CD14-positive monocyte (primary cell): ENCODE data around the gene ZNF662. TPM values are rescaled to one million over a fixed set of nuclear protein-coding genes. Genes with fewer than 3 reads are reported as not detected.

ENCODE experiments used
- DNase-seq, 3 donors: peaks; one replicate each; pipeline ENCODE4 v3.0.0-alpha.2; 2011 to 2022
- H2AFZ ChIP-seq: 2 replicates; pipeline ENCODE4 v1.6.0; 2012; ENCODE audit warnings: mild to moderate bottlenecking, low read depth, low read length, inconsistent platforms; ENCODE audit not compliant: insufficient read depth, poor library complexity, severe bottlenecking
- H3K27ac ChIP-seq, 2 donors: 1 replicate in 1 of 2; 2 replicates in 1 of 2; pipeline ENCODE4 v1.5.1; 2012 to 2013; ENCODE audit warnings: low read length in 2 of 2, control low read depth in 1 of 2, inconsistent platforms in 1 of 2, low read depth in 1 of 2, mild to moderate bottlenecking in 1 of 2
- H3K27me3 ChIP-seq, 2 donors: one replicate each; pipeline versions ENCODE4 v1.6.0 to v1.6.1; 2011 to 2013; ENCODE audit warnings: low read length in 2 of 2; ENCODE audit not compliant: control insufficient read depth in 2 of 2, insufficient read depth in 2 of 2
- H3K36me3 ChIP-seq, 2 donors: replicated peaks in 1 of 2; 1 replicate in 1 of 2; 2 replicates in 1 of 2; pipeline versions ENCODE4 v1.5.1 to v1.6.1; 2012 to 2013; ENCODE audit warnings: low read length in 2 of 2, control low read depth in 1 of 2, inconsistent platforms in 1 of 2, mild to moderate bottlenecking in 1 of 2; ENCODE audit not compliant: insufficient read depth in 2 of 2, control insufficient read depth in 1 of 2
- H3K4me1 ChIP-seq, 2 donors: 1 replicate in 1 of 2; 2 replicates in 1 of 2; pipeline versions ENCODE4 v1.5.1 to v1.6.1; 2012 to 2013; ENCODE audit warnings: low read length in 2 of 2, control low read depth in 1 of 2, inconsistent platforms in 1 of 2, mild to moderate bottlenecking in 1 of 2, moderate library complexity in 1 of 2; ENCODE audit not compliant: insufficient read depth in 2 of 2, control insufficient read depth in 1 of 2
- H3K4me2 ChIP-seq: replicated peaks from 2 replicates; pipeline ENCODE3; 2012; ENCODE audit warnings: low read length, moderate library complexity, mild to moderate bottlenecking; ENCODE audit not compliant: poor library complexity, severe bottlenecking; ENCODE audit errors: extremely low read depth
- H3K4me3 ChIP-seq, 3 experiments: fragments of 200-600 bp in 1 of 3; sonication (generic) in 1 of 3; replicated peaks in 1 of 3; 1 replicate in 2 of 3; 2 replicates in 1 of 3; pipeline ENCODE4 v1.5.1; 2011 to 2013; ENCODE audit warnings: low read length in 3 of 3, mild to moderate bottlenecking in 3 of 3, control low read depth in 2 of 3, low read depth in 2 of 3, inconsistent platforms in 1 of 3, moderate library complexity in 1 of 3
- H3K79me2 ChIP-seq: 2 replicates; pipeline ENCODE4 v1.6.0; 2012; ENCODE audit warnings: mild to moderate bottlenecking, control low read depth, inconsistent platforms, low read length, moderate library complexity; ENCODE audit not compliant: insufficient read depth
- H3K9ac ChIP-seq: 2 replicates; pipeline ENCODE4 v1.6.0; 2017; ENCODE audit warnings: low read length, mild to moderate bottlenecking; ENCODE audit not compliant: insufficient read depth, poor library complexity, severe bottlenecking
- H3K9me3 ChIP-seq, 2 donors: replicated peaks in 1 of 2; 1 replicate in 1 of 2; 2 replicates in 1 of 2; pipeline versions ENCODE4 v1.5.1 to v1.6.1; 2012 to 2013; ENCODE audit warnings: low read length in 2 of 2, control low read depth in 1 of 2; ENCODE audit not compliant: control insufficient read depth in 1 of 2, insufficient read depth in 1 of 2
- H4K20me1 ChIP-seq: 2 replicates; pipeline ENCODE4 v1.6.0; 2012; ENCODE audit warnings: mild to moderate bottlenecking, low read length, control low read depth, moderate library complexity; ENCODE audit not compliant: insufficient read depth
- H3K27ac Mint-ChIP-seq, 7 donors: one replicate each; pipeline ENCODE4 v1.8.0; 2020; ENCODE audit warnings: mild to moderate bottlenecking in 7 of 7, mixed read lengths in 7 of 7, moderate library complexity in 6 of 7, inconsistent platforms in 2 of 7
- H3K27me3 Mint-ChIP-seq, 3 donors: one replicate each; pipeline ENCODE4 v1.8.0; 2021 to 2022; ENCODE audit warnings: low read depth in 3 of 3, mild to moderate bottlenecking in 3 of 3, mixed read lengths in 3 of 3, moderate library complexity in 3 of 3, inconsistent platforms in 1 of 3
- H3K36me3 Mint-ChIP-seq, 2 donors: one replicate each; pipeline ENCODE4 v1.8.0; 2020; ENCODE audit warnings: mixed read lengths in 2 of 2, inconsistent platforms in 1 of 2, mild to moderate bottlenecking in 1 of 2
- H3K4me1 Mint-ChIP-seq: one replicate; pipeline ENCODE4 v1.8.0; 2020; ENCODE audit warnings: mild to moderate bottlenecking, mixed read lengths
- H3K4me3 Mint-ChIP-seq, 2 donors: one replicate each; pipeline ENCODE4 v1.8.0; 2020; ENCODE audit warnings: mild to moderate bottlenecking in 2 of 2, mixed read lengths in 2 of 2, moderate library complexity in 1 of 2
- H3K9me3 Mint-ChIP-seq, 7 donors: one replicate each; pipeline ENCODE4 v1.8.0; 2020 to 2022; ENCODE audit warnings: mixed read lengths in 7 of 7, mild to moderate bottlenecking in 6 of 7, moderate library complexity in 6 of 7, inconsistent platforms in 2 of 7
- CTCF ChIP-seq: fragments of 200-600 bp; IDR thresholded peaks from one replicate; pipeline ENCODE4 v1.8.0; 2022; ENCODE audit warnings: antibody characterized with exemption, mild to moderate bottlenecking
- WGBS: methylation state at CpG from one replicate; pipeline ENCODE4 v1.1.5; 2013; ENCODE audit warnings: missing lambda C conversion rate; ENCODE audit not compliant: insufficient coverage; 5-methylcytosine and 5-hydroxymethylcytosine counted together
- intact Hi-C, 2 donors: fragments of 100-400 bp; cut with micrococcal nuclease; formaldehyde crosslinking; loops; one replicate each; pipeline versions ENCODE4 v1.15.0 to v1.15.1; 2023
- polyA plus RNA-seq, 3 donors: library from polyadenylated mRNA; depleted of rRNA in 1 of 3; unstranded in 2 of 3; stranded (reverse) in 1 of 3; fragments of 300-500 nt in 2 of 3; fragments of >200 nt in 1 of 3; fragmentation: Illumina TruSeq in 2 of 3; gene quantifications; 1 replicate in 2 of 3; 2 replicates in 1 of 3; pipeline ENCODE4 v1.2.3, GENCODE V29; 2012 to 2021

Gene ZNF662
- polyA plus RNA-seq, 3 donors = 0.09 TPM; not detected in 2

DNA sequence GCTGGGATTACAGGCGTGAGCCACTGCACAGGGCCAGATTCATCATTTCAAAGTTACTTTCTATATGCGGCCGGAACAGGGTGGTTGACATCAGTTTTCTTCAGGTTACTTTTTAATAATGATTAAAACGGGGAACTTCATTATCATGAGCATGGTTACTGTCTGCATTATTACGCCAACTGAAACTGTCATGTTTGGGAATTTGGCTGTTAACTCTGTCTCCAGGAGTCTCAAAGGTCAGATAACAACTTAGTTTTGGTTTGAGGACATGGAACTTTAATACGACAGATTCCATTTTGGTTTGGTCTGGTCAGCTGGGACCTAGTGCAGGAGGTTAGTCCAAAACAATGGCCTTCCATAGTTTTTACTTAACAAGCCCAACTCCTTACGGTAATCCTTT lies 38.8 kb upstream of the ZNF662 start:
- 98% methylated on average over 5 of the region's 7 CpGs for WGBS
- no peak overlapping the region for H3K27ac Mint-ChIP-seq

DNA sequence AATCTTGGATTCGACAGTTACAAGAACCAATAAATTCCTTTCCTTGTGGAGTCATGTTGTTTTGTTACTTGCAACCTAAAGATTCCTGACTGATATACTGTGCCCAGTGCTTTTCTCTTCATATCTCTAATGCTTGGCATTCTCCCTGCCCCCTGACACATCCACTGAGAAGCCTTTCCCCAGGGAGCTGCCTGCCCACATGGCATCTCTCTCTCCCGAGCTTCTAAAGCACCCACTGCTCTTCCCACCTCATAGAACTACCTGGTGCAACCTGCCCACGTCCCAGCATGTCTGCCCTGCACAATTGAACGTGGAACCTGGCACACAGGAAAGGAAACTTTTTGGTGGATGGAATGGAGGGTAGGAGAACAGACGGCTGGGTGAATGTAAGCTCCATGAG lies 37.1 kb upstream of the ZNF662 start:
- no peak for DNase-seq
- H3K36me3 Mint-ChIP-seq = no peaks in the 10 kb centered on the region
- intact Hi-C loops = no loop called here
- H3K9ac ChIP-seq = no peak overlapping the region
- H3K27me3 ChIP-seq = no peaks in the 10 kb centered on the region
- H3K27me3 Mint-ChIP-seq = peaks cover 0 to 3% (median 2%) of the 10 kb centered on the region in 3 donors
- H3K27ac Mint-ChIP-seq = no peak overlapping the region
- no peaks in the 10 kb centered on the region for H3K79me2 ChIP-seq
- no peaks in the 10 kb centered on the region for H3K4me1 ChIP-seq
- H3K4me2 ChIP-seq = no peak overlapping the region
- H3K4me3 Mint-ChIP-seq = no peak overlapping the region
- H3K4me3 ChIP-seq = no peak overlapping the region
- no peaks in the 10 kb centered on the region for H3K36me3 ChIP-seq
- H3K9me3 Mint-ChIP-seq = peaks cover 0 to 7% (median 0%) of the 10 kb centered on the region in 7 donors
- peaks cover 1% of the 10 kb centered on the region for H3K4me1 Mint-ChIP-seq
- no peaks in the 10 kb centered on the region for H3K9me3 ChIP-seq
- WGBS = no CpG with 5 or more reads among the region's 5 CpGs
- no peak for TF ChIP-seq CTCF
- H3K27ac ChIP-seq = no peak overlapping the region
- H4K20me1 ChIP-seq = no peaks in the 10 kb centered on the region
- no peak overlapping the region for H2AFZ ChIP-seq

More for the DNA sequence above, 38.8 kb upstream of the ZNF662 start:
- intact Hi-C loops = no loop called here
- H3K4me3 ChIP-seq = no peak overlapping the region
- no peak overlapping the region for H3K4me2 ChIP-seq
- Mint-ChIP-seq H3K4me3 (no peak overlapping the region), H3K9me3 (peaks cover 0 to 7% (median 0%) of the 10 kb centered on the region in 7 donors), H3K27me3 (peaks cover 0 to 3% (median 0%) of the 10 kb centered on the region in 3 donors), H3K4me1 (peaks cover 1% of the 10 kb centered on the region), H3K36me3 (no peaks in the 10 kb centered on the region)
- H3K27me3 ChIP-seq = no peaks in the 10 kb centered on the region
- no peak for DNase-seq
- no peak overlapping the region for H2AFZ ChIP-seq
- H4K20me1 ChIP-seq = no peaks in the 10 kb centered on the region
- no peak overlapping the region for H3K9ac ChIP-seq
- no peaks in the 10 kb centered on the region for H3K4me1 ChIP-seq
- no peaks in the 10 kb centered on the region for H3K79me2 ChIP-seq
- no peaks in the 10 kb centered on the region for H3K36me3 ChIP-seq
- no peaks in the 10 kb centered on the region for H3K9me3 ChIP-seq
- no peak overlapping the region for H3K27ac ChIP-seq
- no peak for TF ChIP-seq CTCF
